ENCODE data around the gene MYH4.

- no peak for TF ChIP-seq CTCF (IDR thresholded peaks at IDR 0.05; ENCODE audit: low read depth, low read length, poor library complexity, severe bottlenecking)
- TF ChIP-seq EZH2phosphoT487 (IDR thresholded peaks at IDR 0.05; ENCODE audit: borderline replicate concordance, low read length) = no peak
Observed at GRCh38 chr17:10415161-10415560, 54.2 kb downstream of the MYH4 start.

All from DOHH2 (cell line).